H1 (cell line): ENCODE results near the gene FAM228A. TPM values are rescaled to one million over a fixed set of nuclear protein-coding genes. Genes with fewer than 3 reads are reported as not detected.

Experiments
- CTCF ChIA-PET: fragments of 300-600 bp; sonication (Branson Sonifier 250); formaldehyde crosslinking; loops from one replicate; lab custom pipeline; 2021; ENCODE audit not compliant: partially characterized antibody; lab: Charles Lee
- POLR2A ChIA-PET: fragments of 300-600 bp; sonication (Branson Sonifier 250); formaldehyde crosslinking; loops from one replicate; lab custom pipeline; 2021; ENCODE audit warnings: inconsistent platforms; ENCODE audit not compliant: partially characterized antibody; lab: Charles Lee
- DNase-seq, 2 experiments: peaks; one replicate each; pipeline versions ENCODE4 v3.0.0 to v3.0.0-alpha.2; 2010 to 2022; ENCODE audit warnings: low spot score in 2 of 2, low read depth in 1 of 2, mixed read lengths in 1 of 2
- FAIRE-seq: peaks from 2 replicates; lab custom pipeline; 2011; peaks lifted over from hg19 to GRCh38; lab: Jason Lieb, UNC
- H2AFZ ChIP-seq: 2 replicates; pipeline ENCODE4 v1.8.1; 2012; ENCODE audit warnings: low read length, inconsistent platforms
- H2AK5ac ChIP-seq: 2 replicates; pipeline ENCODE4 v1.6.1; 2013; ENCODE audit warnings: low read depth, low read length
- H2BK120ac ChIP-seq: replicated peaks from 2 replicates; pipeline ENCODE3; 2013; ENCODE audit warnings: low read depth, low read length, inconsistent platforms
- H2BK12ac ChIP-seq: 2 replicates; pipeline ENCODE4 v1.6.1; 2013; ENCODE audit warnings: low read depth, low read length
- H2BK15ac ChIP-seq: 2 replicates; pipeline ENCODE4 v1.6.1; 2013; ENCODE audit warnings: low read length
- H2BK20ac ChIP-seq: 2 replicates; pipeline ENCODE4 v1.6.1; 2013; ENCODE audit warnings: low read length
- H2BK5ac ChIP-seq: 2 replicates; pipeline ENCODE4 v1.6.1; 2013; ENCODE audit warnings: low read depth, low read length
- H3K14ac ChIP-seq: 2 replicates; pipeline ENCODE4 v1.6.1; 2013; ENCODE audit warnings: inconsistent platforms; ENCODE audit not compliant: insufficient read length
- H3K18ac ChIP-seq: 2 replicates; pipeline ENCODE4 v1.6.1; 2013; ENCODE audit warnings: low read length; ENCODE audit errors: extremely low read depth
- H3K23ac ChIP-seq: 2 replicates; pipeline ENCODE4 v1.6.1; 2013; ENCODE audit warnings: inconsistent platforms; ENCODE audit not compliant: insufficient read length
- H3K23me2 ChIP-seq: 2 replicates; pipeline ENCODE4 v1.6.1; 2013; ENCODE audit warnings: low read depth, low read length
- H3K27ac ChIP-seq: 2 replicates; pipeline ENCODE4 v1.6.1; 2011; ENCODE audit warnings: low read depth, low read length, inconsistent platforms
- H3K27me3 ChIP-seq, 4 experiments: replicated peaks in 1 of 4; 1 replicate in 1 of 4; 2 replicates in 3 of 4; pipeline versions ENCODE4 v1.6.1 to v1.8.1; 2011 to 2013; ENCODE audit warnings: low read length in 3 of 4, mild to moderate bottlenecking in 3 of 4, inconsistent platforms in 2 of 4, mixed read lengths in 2 of 4, moderate library complexity in 1 of 4; ENCODE audit not compliant: control insufficient read depth in 3 of 4, insufficient read depth in 3 of 4; ENCODE audit errors: extremely low read depth in 1 of 4
- H3K36me3 ChIP-seq, 4 experiments: 2 replicates each; pipeline versions ENCODE4 v1.6.1 to v1.8.1; 2011 to 2013; ENCODE audit warnings: mild to moderate bottlenecking in 4 of 4, low read length in 3 of 4, moderate library complexity in 2 of 4, control low read depth in 1 of 4, inconsistent platforms in 1 of 4; ENCODE audit not compliant: insufficient read depth in 4 of 4, control insufficient read depth in 2 of 4
- H3K4ac ChIP-seq: replicated peaks from 2 replicates; pipeline ENCODE3; 2013; ENCODE audit warnings: low read length, low read depth, mixed read lengths, inconsistent platforms; ENCODE audit not compliant: insufficient read length
- H3K4me1 ChIP-seq, 4 experiments: replicated peaks in 1 of 4; 1 replicate in 1 of 4; 2 replicates in 3 of 4; pipeline versions ENCODE4 v1.6.1 to v1.8.1; 2011 to 2013; ENCODE audit warnings: low read length in 3 of 4, inconsistent platforms in 2 of 4, mixed read lengths in 1 of 4; ENCODE audit not compliant: insufficient read depth in 4 of 4, control insufficient read depth in 3 of 4
- H3K4me2 ChIP-seq, 2 experiments: 2 replicates each; pipeline versions ENCODE4 v1.6.1 to v1.8.1; 2011 to 2013; ENCODE audit warnings: low read depth in 2 of 2, low read length in 2 of 2, control low read depth in 1 of 2, inconsistent platforms in 1 of 2, mild to moderate bottlenecking in 1 of 2; ENCODE audit not compliant: insufficient read depth in 1 of 2
- H3K4me3 ChIP-seq, 4 experiments: fragments of 200-600, 300-600 bp in 1 of 4; sonication (generic), shearing (Covaris generic), sonication (Bioruptor Twin) in 1 of 4; 2 replicates each; pipeline versions ENCODE4 v1.5.1 to v1.8.1; 2011 to 2016; ENCODE audit warnings: low read length in 4 of 4, low read depth in 3 of 4, control low read depth in 2 of 4, inconsistent platforms in 2 of 4, mild to moderate bottlenecking in 2 of 4, mixed read lengths in 1 of 4, moderate library complexity in 1 of 4; ENCODE audit not compliant: insufficient read depth in 2 of 4; ENCODE audit errors: extremely low read depth in 1 of 4
- H3K56ac ChIP-seq: replicated peaks from 2 replicates; pipeline ENCODE3; 2013; ENCODE audit warnings: low read depth, mild to moderate bottlenecking, mixed read lengths, low read length, inconsistent platforms; ENCODE audit not compliant: insufficient read length
- H3K79me1 ChIP-seq: 2 replicates; pipeline ENCODE4 v1.6.1; 2013; ENCODE audit warnings: low read depth, low read length, control low read depth
- H3K79me2 ChIP-seq, 2 experiments: 2 replicates each; pipeline versions ENCODE4 v1.6.1 to v1.8.1; 2012 to 2013; ENCODE audit warnings: low read length in 2 of 2, mild to moderate bottlenecking in 2 of 2, inconsistent platforms in 1 of 2; ENCODE audit not compliant: insufficient read depth in 2 of 2, control insufficient read depth in 1 of 2
- H3K9ac ChIP-seq, 4 experiments: replicated peaks in 1 of 4; 1 replicate in 1 of 4; 2 replicates in 3 of 4; pipeline versions ENCODE4 v1.6.1 to v1.8.1; 2011 to 2013; ENCODE audit warnings: low read depth in 3 of 4, low read length in 3 of 4, control low read depth in 2 of 4, mild to moderate bottlenecking in 2 of 4, moderate library complexity in 2 of 4, inconsistent platforms in 1 of 4; ENCODE audit errors: extremely low read depth in 1 of 4
- H3K9me3 ChIP-seq, 2 experiments: 2 replicates each; pipeline versions ENCODE4 v1.6.1 to v1.8.1; 2012 to 2013; ENCODE audit warnings: mild to moderate bottlenecking in 2 of 2, moderate library complexity in 2 of 2, control low read depth in 1 of 2, inconsistent platforms in 1 of 2, low read depth in 1 of 2, low read length in 1 of 2, mixed read lengths in 1 of 2; ENCODE audit not compliant: insufficient read depth in 2 of 2
- H4K20me1 ChIP-seq, 2 experiments: replicated peaks in 1 of 2; 2 replicates each; pipeline versions ENCODE3 to v1.8.1; 2011 to 2013; ENCODE audit warnings: inconsistent platforms in 2 of 2, low read length in 2 of 2, mild to moderate bottlenecking in 1 of 2; ENCODE audit not compliant: insufficient read depth in 2 of 2, control insufficient read depth in 1 of 2
- H4K5ac ChIP-seq: 2 replicates; pipeline ENCODE4 v1.6.1; 2013; ENCODE audit warnings: low read length, low read depth, mixed read lengths, inconsistent platforms; ENCODE audit not compliant: insufficient read length
- H4K8ac ChIP-seq: 2 replicates; pipeline ENCODE4 v1.8.0; 2013; ENCODE audit warnings: mild to moderate bottlenecking, moderate library complexity, low read length, inconsistent platforms; ENCODE audit not compliant: insufficient read depth; ENCODE audit errors: extremely low read depth
- H4K91ac ChIP-seq: replicated peaks from 2 replicates; pipeline ENCODE3; 2013; ENCODE audit warnings: low read length, mixed read lengths, inconsistent platforms; ENCODE audit not compliant: insufficient read length
- CBX5 ChIP-seq: fragments of 300-800, 300-1000 bp; sonication (generic); IDR thresholded peaks from 2 replicates; pipeline ENCODE4 v1.7.1; 2016; ENCODE audit warnings: antibody characterized with exemption, low read length, low read depth
- CHD2 ChIP-seq: IDR thresholded peaks from 2 replicates; pipeline ENCODE4 v1.6.1; 2012; ENCODE audit warnings: low read length, improper control_type of control experiment
- MAFK ChIP-seq: IDR thresholded peaks from 2 replicates; pipeline ENCODE4 v1.6.1; 2012; ENCODE audit warnings: low read depth, mild to moderate bottlenecking, improper control_type of control experiment, low read length
- NRF1 ChIP-seq: IDR thresholded peaks from 2 replicates; pipeline ENCODE4 v1.6.1; 2011; ENCODE audit warnings: mild to moderate bottlenecking, low read depth, low read length, improper control_type of control experiment
- POLR2A ChIP-seq, 2 experiments: IDR thresholded peaks; 1 replicate in 1 of 2; 2 replicates in 1 of 2; pipeline ENCODE4 v1.6.1; 2011; ENCODE audit warnings: low read depth in 2 of 2, low read length in 2 of 2, mild to moderate bottlenecking in 2 of 2; ENCODE audit errors: control extremely low read depth in 1 of 2
- RFX5 ChIP-seq: IDR thresholded peaks from 2 replicates; pipeline ENCODE4 v1.6.1; 2011; ENCODE audit warnings: low read depth, low read length, improper control_type of control experiment, borderline replicate concordance
- RNF2 ChIP-seq: fragments of 200-900, 300-1000 bp; sonication (generic); IDR thresholded peaks from 2 replicates; pipeline ENCODE4 v1.7.1; 2016; ENCODE audit warnings: borderline replicate concordance, low read depth, mild to moderate bottlenecking, antibody characterized with exemption, low read length; ENCODE audit not compliant: poor library complexity, severe bottlenecking; ENCODE audit errors: missing control alignments
- SIRT6 ChIP-seq: IDR thresholded peaks from one replicate; pipeline ENCODE4 v1.7.1; 2012; ENCODE audit warnings: low read length, inconsistent platforms
- SP4 ChIP-seq: IDR thresholded peaks from 2 replicates; pipeline ENCODE4 v1.6.1; 2012; ENCODE audit warnings: low read length, inconsistent platforms
- SUZ12 ChIP-seq: fragments of 200-600 bp; sonication (generic); IDR thresholded peaks from 2 replicates; pipeline ENCODE4 v1.6.1; 2012; ENCODE audit warnings: mild to moderate bottlenecking, inconsistent platforms, low read length, moderate library complexity, mixed read lengths
- TAF1 ChIP-seq: IDR thresholded peaks from 2 replicates; pipeline ENCODE4 v1.6.1; 2011; ENCODE audit warnings: mild to moderate bottlenecking, low read depth, low read length
- USF2 ChIP-seq: IDR thresholded peaks from 2 replicates; pipeline ENCODE4 v1.6.1; 2011; ENCODE audit warnings: low read length, improper control_type of control experiment
- WGBS, 2 experiments: shearing (Covaris generic) in 1 of 2; methylation state at CpG; one replicate each; pipeline versions ENCODE4 v1.1.6 to v1.1.7; 2013 to 2015; ENCODE audit warnings: low lambda C conversion rate in 2 of 2, mixed read lengths in 2 of 2, inconsistent platforms in 1 of 2, low coverage in 1 of 2, missing lambda C conversion rate in 1 of 2; ENCODE audit not compliant: insufficient replicate concordance in 2 of 2, insufficient coverage in 1 of 2, insufficient read length in 1 of 2; ENCODE audit errors: extremely low coverage in 1 of 2, missing lambda C conversion rate in 1 of 2; 5-methylcytosine and 5-hydroxymethylcytosine counted together
- long read RNA-seq, 2 experiments: library from RNA in 1 of 2; library from capped mRNA in 1 of 2; stranded (forward); transcript quantifications; one replicate each; pipeline ENCODE4 v2.0.0, GENCODE V29; 2021; ENCODE audit warnings: inconsistent platforms in 1 of 2
- polyA minus RNA-seq, 3 experiments: library from RNA; depleted of rRNA, polyadenylated mRNA; stranded (reverse); fragments of >200 nt; gene quantifications; 1 replicate in 2 of 3; 2 replicates in 1 of 3; pipeline ENCODE4 v1.2.3, GENCODE V29; 2011
- polyA plus RNA-seq, 7 experiments: library from polyadenylated mRNA; depleted of rRNA in 3 of 7; stranded (reverse) in 5 of 7; unstranded in 2 of 7; fragments of >200 nt in 5 of 7; fragments of 200-250 nt in 2 of 7; gene quantifications; 1 replicate in 5 of 7; 2 replicates in 1 of 7; 4 replicates in 1 of 7; pipeline versions ENCODE4 v1.2.1 to v1.2.3, GENCODE V29; 2011 to 2013; ENCODE audit warnings: missing spikeins in 2 of 7, mixed read lengths in 2 of 7
- total RNA-seq: library from RNA; stranded (reverse); fragmentation: NEBNext Ultra II Directional; extraction: Animal tissue kit (Norgen Biotek cat#: 25700); gene quantifications from 2 replicates; pipeline ENCODE4 v1.2.1, GENCODE V29; 2021

The FAM228A gene
- total RNA-seq, result not detected in 2 replicates
- polyA plus RNA-seq (2011; rRNA removed), result not detected in 2 replicates
- polyA plus RNA-seq (2011; cell fraction: cytosol; rRNA removed), result not detected
- polyA plus RNA-seq (2011; cell fraction: nucleus; rRNA removed), result not detected
- polyA plus RNA-seq (2012, experiment 1 of 2), result not detected in 4 replicates
- polyA plus RNA-seq (2012, experiment 2 of 2), result 0.09 TPM
- polyA plus RNA-seq (2013, experiment 1 of 2), result not detected
- polyA plus RNA-seq (2013, experiment 2 of 2), result 0.06 TPM
- polyA minus RNA-seq (2011; rRNA and poly(A)+ RNA removed), result 0.10 TPM in 1 of 2 replicates, not detected in the other
- polyA minus RNA-seq (2011; cell fraction: cytosol; rRNA and poly(A)+ RNA removed), result not detected
- polyA minus RNA-seq (2011; cell fraction: nucleus; rRNA and poly(A)+ RNA removed), result 0.60 TPM
- long read RNA-seq, experiment 1, result 0 reads
- long read RNA-seq, experiment 2, result 0 reads

DNA sequence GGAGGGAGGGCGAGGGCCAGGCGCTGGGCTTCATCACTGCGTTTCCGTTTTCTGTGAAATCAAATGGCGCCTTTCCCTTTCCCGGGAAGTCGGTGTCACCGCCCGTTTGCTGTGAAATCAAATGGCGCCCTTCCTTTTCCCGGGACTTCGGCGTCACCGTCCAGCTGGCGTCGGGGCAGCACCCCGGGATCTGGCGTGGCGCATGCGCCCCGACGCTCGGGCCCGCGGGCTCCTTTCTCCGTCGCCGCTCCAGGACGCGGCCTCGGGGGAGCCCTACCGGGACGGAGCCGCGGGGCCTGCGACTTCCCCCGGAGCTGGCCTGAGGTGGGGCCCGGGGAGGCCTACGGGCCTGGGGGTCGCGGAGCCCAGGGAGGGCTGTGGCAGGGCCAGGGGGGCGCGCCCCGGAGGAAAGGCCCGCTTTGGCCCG lies at the start of gene FAM228A:
Gene FAM228A (plus strand): TSS at position 203 of the 427 bp plus-strand sequence. CDS start 428 bp downstream, outside the sequence.
- Histone ChIP-seq H3K36me3 (no peaks in the 10 kb centered on the region), H3K18ac (no peak within 1 kb of the TSS), H3K9ac (no peak within 1 kb of the TSS), H3K79me1 (no peaks in the 10 kb centered on the region), H3K4me3 (no peak within 1 kb of the TSS), H3K4ac (no peak within 1 kb of the TSS), H3K23ac (no peak within 1 kb of the TSS), H3K23me2 (no peaks in the 10 kb centered on the region), H2BK5ac (no peak within 1 kb of the TSS), H4K91ac (no peak within 1 kb of the TSS), H4K20me1 (no peaks in the 10 kb centered on the region), H2AK5ac (no peak within 1 kb of the TSS), H3K27me3 (no peaks in the 10 kb centered on the region), H4K5ac (no peak within 1 kb of the TSS), H2BK12ac (no peak within 1 kb of the TSS), H2BK15ac (no peak within 1 kb of the TSS), H2AFZ (no peak within 1 kb of the TSS), H3K4me1 (no peaks in the 10 kb centered on the region), H3K9me3 (no peaks in the 10 kb centered on the region), H3K27ac (no peak within 1 kb of the TSS), H3K4me2 (no peak within 1 kb of the TSS), H3K79me2 (no peaks in the 10 kb centered on the region), H4K8ac (peak within 1 kb of the TSS; percentile 45; the same call in 1 of the 2 replicates), H3K14ac (no peak within 1 kb of the TSS), H2BK120ac (no peak within 1 kb of the TSS), H3K56ac (no peak within 1 kb of the TSS), H2BK20ac (no peak within 1 kb of the TSS)
- 98% methylated on average over 12 of the region's 46 CpGs; no CpG with 5 or more reads in 1 of the 2 experiments for WGBS, 2 experiments
- no peak for DNase-seq
- CTCF ChIA-PET, result interaction anchor here (1.1 to 1.6 kb wide), 2 partner anchors 90 to 91 kb away, joined by 3 to 4 read pairs; no protein-coding TSS in a partner anchor
- POLR2A ChIA-PET, result interaction anchor here (0.5 kb wide), 1 partner anchor 322 kb away, joined by 3 read pairs; no protein-coding TSS in a partner anchor
- FAIRE-seq, result no peak
- TF ChIP-seq TAF1 (no peak), CBX5 (no peak), MAFK (no peak), NRF1 (no peak), RNF2 (no peak), POLR2A (IDR thresholded peaks at IDR 0.05; ENCODE audit: control extremely low read depth in 1 of 2, low read depth in 2 of 2, low read length in 2 of 2) (no peak), USF2 (no peak), CHD2 (no peak), SIRT6 (no peak), SUZ12 (no peak), RFX5 (no peak), SP4 (no peak)
